ENCODE data around the gene RAD9A.

RAD9A gene

GRCh38 chr11:67438158-67438902 is 46.5 kb downstream of the RAD9A start:
- Histone ChIP-seq H3K36me3 (ENCODE audit: control insufficient read depth in 5 of 5, insufficient read depth in 5 of 5, low read length in 5 of 5) (peaks cover 0 to 80% (median 69%) of the 10 kb centered on the region in 5 donors), H3K4me1 (ENCODE audit: control insufficient read depth in 5 of 5, insufficient read depth in 5 of 5, low read length in 5 of 5) (peaks cover 2 to 46% (median 38%) of the 10 kb centered on the region in 5 donors), H3K9ac (ENCODE audit: low read length in 5 of 5) (no peak overlapping the region), H3K27me3 (ENCODE audit: control insufficient read depth in 5 of 5, insufficient read depth in 4 of 5, low read length in 5 of 5) (no peaks in the 10 kb centered on the region), H3K9me3 (ENCODE audit: control insufficient read depth in 5 of 5, low read length in 5 of 5) (no peaks in the 10 kb centered on the region), H3K27ac (ENCODE audit: low read depth, low read length) (no peak overlapping the region), H3K4me3 (ENCODE audit: low read depth in 1 of 5, low read length in 5 of 5) (peak overlapping the region in 1 of 5 donors; percentile 0)

GRCh38 chr11:67439321-67440228 is 47.8 kb downstream of the RAD9A start:
- no peak overlapping the region for H3K4me3 ChIP-seq (ENCODE audit: low read depth in 1 of 5, low read length in 5 of 5)
- H3K27me3 ChIP-seq (ENCODE audit: control insufficient read depth in 5 of 5, insufficient read depth in 4 of 5, low read length in 5 of 5): no peaks in the 10 kb centered on the region
- H3K9me3 ChIP-seq (ENCODE audit: control insufficient read depth in 5 of 5, low read length in 5 of 5): no peaks in the 10 kb centered on the region
- H3K4me1 ChIP-seq (ENCODE audit: control insufficient read depth in 5 of 5, insufficient read depth in 5 of 5, low read length in 5 of 5): peaks cover 2 to 52% (median 38%) of the 10 kb centered on the region in 5 donors
- H3K9ac ChIP-seq (ENCODE audit: low read length in 5 of 5): peak overlapping the region in 1 of 5 donors; percentile 47
- peaks cover 0 to 67% (median 57%) of the 10 kb centered on the region in 5 donors for H3K36me3 ChIP-seq (ENCODE audit: control insufficient read depth in 5 of 5, insufficient read depth in 5 of 5, low read length in 5 of 5)
- no peak overlapping the region for H3K27ac ChIP-seq (ENCODE audit: low read depth, low read length)

- H3K4me3 ChIP-seq (ENCODE audit: low read depth in 1 of 5, low read length in 5 of 5): no peak overlapping the region
- no peaks in the 10 kb centered on the region for H3K9me3 ChIP-seq (ENCODE audit: control insufficient read depth in 5 of 5, low read length in 5 of 5)
- no peak overlapping the region for H3K27ac ChIP-seq (ENCODE audit: low read depth, low read length)
- peaks cover 0 to 58% (median 49%) of the 10 kb centered on the region in 5 donors for H3K36me3 ChIP-seq (ENCODE audit: control insufficient read depth in 5 of 5, insufficient read depth in 5 of 5, low read length in 5 of 5)
- peak overlapping the region in 1 of 5 donors; percentile 47 for H3K9ac ChIP-seq (ENCODE audit: low read length in 5 of 5)
- no peaks in the 10 kb centered on the region for H3K27me3 ChIP-seq (ENCODE audit: control insufficient read depth in 5 of 5, insufficient read depth in 4 of 5, low read length in 5 of 5)
- peaks cover 2 to 52% (median 38%) of the 10 kb centered on the region in 5 donors for H3K4me1 ChIP-seq (ENCODE audit: control insufficient read depth in 5 of 5, insufficient read depth in 5 of 5, low read length in 5 of 5)
Observed at GRCh38 chr11:67440229-67441097, 48.7 kb downstream of the RAD9A start.

- H3K36me3 ChIP-seq (ENCODE audit: control insufficient read depth in 5 of 5, insufficient read depth in 5 of 5, low read length in 5 of 5): peaks cover 0 to 52% (median 43%) of the 10 kb centered on the region in 5 donors
Observed at GRCh38 chr11:67441098-67441563, 49.3 kb downstream of the RAD9A start.

GRCh38 chr11:67441731-67442351 is 50.1 kb downstream of the RAD9A start:
- Histone ChIP-seq H3K9ac (ENCODE audit: low read length in 5 of 5) (peak overlapping the region in 2 of 5 donors; percentile 4 to 91), H3K4me3 (ENCODE audit: low read depth in 1 of 5, low read length in 5 of 5) (peak overlapping the region in 1 of 5 donors; percentile 81)

More at GRCh38 chr11:67441098-67441563, 49.3 kb downstream of the RAD9A start:
- H3K4me3 ChIP-seq (ENCODE audit: low read depth in 1 of 5, low read length in 5 of 5): no peak overlapping the region
- H3K27me3 ChIP-seq (ENCODE audit: control insufficient read depth in 5 of 5, insufficient read depth in 4 of 5, low read length in 5 of 5): no peaks in the 10 kb centered on the region
- no peaks in the 10 kb centered on the region for H3K9me3 ChIP-seq (ENCODE audit: control insufficient read depth in 5 of 5, low read length in 5 of 5)
- H3K9ac ChIP-seq (ENCODE audit: low read length in 5 of 5): no peak overlapping the region
- H3K27ac ChIP-seq (ENCODE audit: low read depth, low read length): no peak overlapping the region
- H3K4me1 ChIP-seq (ENCODE audit: control insufficient read depth in 5 of 5, insufficient read depth in 5 of 5, low read length in 5 of 5): peaks cover 2 to 45% (median 38%) of the 10 kb centered on the region in 5 donors

GRCh38 chr11:67442504-67443404 is 51.0 kb downstream of the RAD9A start:
- Histone ChIP-seq H3K4me1 (ENCODE audit: control insufficient read depth in 5 of 5, insufficient read depth in 5 of 5, low read length in 5 of 5) (peaks cover 2 to 40% (median 31%) of the 10 kb centered on the region in 5 donors), H3K27ac (ENCODE audit: low read depth, low read length) (peak overlapping the region; percentile 75), H3K9me3 (ENCODE audit: control insufficient read depth in 5 of 5, low read length in 5 of 5) (no peaks in the 10 kb centered on the region), H3K36me3 (ENCODE audit: control insufficient read depth in 5 of 5, insufficient read depth in 5 of 5, low read length in 5 of 5) (peaks cover 0 to 41% (median 38%) of the 10 kb centered on the region in 5 donors), H3K9ac (ENCODE audit: low read length in 5 of 5) (peak overlapping the region; percentile 69 to 91 (median 85)), H3K4me3 (ENCODE audit: low read depth in 1 of 5, low read length in 5 of 5) (peak overlapping the region; percentile 60 to 81 (median 75)), H3K27me3 (ENCODE audit: control insufficient read depth in 5 of 5, insufficient read depth in 4 of 5, low read length in 5 of 5) (no peaks in the 10 kb centered on the region)

More at GRCh38 chr11:67441731-67442351, 50.1 kb downstream of the RAD9A start:
- Histone ChIP-seq H3K36me3 (ENCODE audit: control insufficient read depth in 5 of 5, insufficient read depth in 5 of 5, low read length in 5 of 5) (peaks cover 0 to 47% (median 42%) of the 10 kb centered on the region in 5 donors), H3K27ac (ENCODE audit: low read depth, low read length) (no peak overlapping the region), H3K4me1 (ENCODE audit: control insufficient read depth in 5 of 5, insufficient read depth in 5 of 5, low read length in 5 of 5) (peaks cover 2 to 40% (median 32%) of the 10 kb centered on the region in 5 donors), H3K9me3 (ENCODE audit: control insufficient read depth in 5 of 5, low read length in 5 of 5) (no peaks in the 10 kb centered on the region), H3K27me3 (ENCODE audit: control insufficient read depth in 5 of 5, insufficient read depth in 4 of 5, low read length in 5 of 5) (no peaks in the 10 kb centered on the region)

GRCh38 chr11:67445515-67445914 is 53.7 kb downstream of the RAD9A start:
- Histone ChIP-seq H3K9ac (ENCODE audit: low read length in 5 of 5) (no peak overlapping the region), H3K4me1 (ENCODE audit: control insufficient read depth in 5 of 5, insufficient read depth in 5 of 5, low read length in 5 of 5) (peaks cover 2 to 36% (median 20%) of the 10 kb centered on the region in 5 donors), H3K9me3 (ENCODE audit: control insufficient read depth in 5 of 5, low read length in 5 of 5) (no peaks in the 10 kb centered on the region), H3K27ac (ENCODE audit: low read depth, low read length) (no peak overlapping the region), H3K27me3 (ENCODE audit: control insufficient read depth in 5 of 5, insufficient read depth in 4 of 5, low read length in 5 of 5) (no peaks in the 10 kb centered on the region), H3K4me3 (ENCODE audit: low read depth in 1 of 5, low read length in 5 of 5) (no peak overlapping the region), H3K36me3 (ENCODE audit: control insufficient read depth in 5 of 5, insufficient read depth in 5 of 5, low read length in 5 of 5) (peaks cover 0 to 18% (median 17%) of the 10 kb centered on the region in 5 donors)

Data from subcutaneous abdominal adipose tissue (tissue), 5 donors.